ENCODE data around the gene RORB.
"Not testable (repeated sequence)": the region's sequence is repeated elsewhere in the genome, so short reads cannot be mapped to it uniquely, and the experiment has no call there.

RORB gene

GRCh38 chr9:74517188-74517587 lies 20.1 kb downstream of the RORB start:
- no peak for DNase-seq

- DNase-seq: no peak
These were observed 22.3 kb downstream of the RORB start for GRCh38 chr9:74519419-74519818.

- no peak for DNase-seq
These were observed 23.9 kb downstream of the RORB start for GRCh38 chr9:74521009-74521408.

- no peak for DNase-seq
These were observed 27.2 kb downstream of the RORB start for GRCh38 chr9:74524289-74524688.

- no peak for DNase-seq
These were observed 29.1 kb downstream of the RORB start for GRCh38 chr9:74526215-74526614.

- DNase-seq: no peak
These were observed 30.6 kb downstream of the RORB start for GRCh38 chr9:74527718-74528117.

- no peak for DNase-seq
These were observed 31.1 kb downstream of the RORB start for GRCh38 chr9:74528207-74528606.

- not testable (repeated sequence) for DNase-seq
These were observed 33.3 kb downstream of the RORB start for GRCh38 chr9:74530458-74530857.

- DNase-seq: no peak
These were observed 36.1 kb downstream of the RORB start for GRCh38 chr9:74533253-74533652.

- no peak for DNase-seq
These were observed 37.7 kb downstream of the RORB start for GRCh38 chr9:74534841-74535240.

GRCh38 chr9:74543145-74543544 lies 46.0 kb downstream of the RORB start:
- DNase-seq: no peak

GRCh38 chr9:74551266-74551665 lies 54.1 kb downstream of the RORB start:
- no peak for DNase-seq

- DNase-seq: no peak
These were observed 57.8 kb downstream of the RORB start for GRCh38 chr9:74554751-74555419.

- no peak for DNase-seq
These were observed 58.4 kb downstream of the RORB start for GRCh38 chr9:74555565-74555964.

GRCh38 chr9:74556685-74557084 lies 59.5 kb downstream of the RORB start:
- DNase-seq: peak; percentile 57

- peak; percentile 83 for DNase-seq
These were observed 60.4 kb downstream of the RORB start for GRCh38 chr9:74557571-74557970.

GRCh38 chr9:74562611-74563010 lies 65.5 kb downstream of the RORB start:
- peak; percentile 1 for DNase-seq

GRCh38 chr9:74570879-74571512 lies 73.9 kb downstream of the RORB start:
- DNase-seq: peak; percentile 45

GRCh38 chr9:74573640-74574191 lies 76.6 kb downstream of the RORB start:
- DNase-seq: no peak

GRCh38 chr9:74576176-74576575 lies 79.0 kb downstream of the RORB start:
- DNase-seq: no peak

GRCh38 chr9:74577956-74578355 lies 80.8 kb downstream of the RORB start:
- no peak for DNase-seq

- no peak for DNase-seq
These were observed 92.4 kb downstream of the RORB start for GRCh38 chr9:74589576-74589975.

- no peak for DNase-seq
These were observed 98.2 kb downstream of the RORB start for GRCh38 chr9:74595286-74595685.

GRCh38 chr9:74598874-74599273 lies 101.7 kb downstream of the RORB start:
- DNase-seq: no peak

Measured in inflammatory macrophage treated with lipopolysaccharide for 4 hours (primary cell).